B cell (primary cell): Measurements from ENCODE around the gene WWTR1.

Experiments
- CTCF ChIP-seq: fragments of 200-600 bp; IDR thresholded peaks from one replicate; pipeline ENCODE4 v1.8.0; 2022; ENCODE audit warnings: antibody characterized with exemption, mild to moderate bottlenecking
- EZH2 ChIP-seq: IDR thresholded peaks from 2 replicates; pipeline ENCODE4 v1.6.1; 2012; ENCODE audit warnings: borderline replicate concordance, low read depth, mild to moderate bottlenecking, moderate library complexity, low read length; ENCODE audit not compliant: insufficient read depth, poor library complexity, severe bottlenecking

- TF ChIP-seq CTCF, result no peak
- no peak for TF ChIP-seq EZH2
Measured at GRCh38 chr3:149507491-149508324, 150.1 kb downstream of the WWTR1 start.
